K562 (cell line): ENCODE results near the gene TMOD2. TPM values are rescaled to one million over a fixed set of nuclear protein-coding genes. Genes with fewer than 3 reads are reported as not detected.
A peak's percentile ranks its signal among the peaks of the same experiment; 100 is the strongest.

Experiments used
- ARID2 ChIP-seq: fragments of 450-650 bp; IDR thresholded peaks from 2 replicates; pipeline ENCODE4 v1.6.1; 2017; ENCODE audit warnings: antibody characterized with exemption, mild to moderate bottlenecking
- ELF2 ChIP-seq: fragments of 250-450 bp; sonication (Bioruptor Pico); IDR thresholded peaks from 2 replicates; pipeline ENCODE4 v1.5.0; 2021; ENCODE audit warnings: mild to moderate bottlenecking
- ETS2 ChIP-seq: IDR thresholded peaks from 2 replicates; pipeline ENCODE4 v1.6.1; 2016; ENCODE audit warnings: borderline replicate concordance, missing genetic modification characterization, mild to moderate bottlenecking, moderate library complexity, missing compliant biosample characterization; ENCODE audit not compliant: poor library complexity, severe bottlenecking
- GATAD2A ChIP-seq: fragments of 450-650 bp; IDR thresholded peaks from 2 replicates; pipeline ENCODE4 v1.6.1; 2017
- HSF4 ChIP-seq: fragments of 250-450 bp; sonication (Bioruptor Pico); IDR thresholded peaks from 2 replicates; pipeline ENCODE4 v2.1.2; 2022; ENCODE audit warnings: mild to moderate bottlenecking, moderate library complexity, borderline replicate concordance
- L3MBTL2 ChIP-seq: fragments of 450-650 bp; IDR thresholded peaks from 2 replicates; pipeline ENCODE4 v1.6.1; 2016; ENCODE audit warnings: mild to moderate bottlenecking, moderate library complexity
- LCOR ChIP-seq: sonication (generic); formaldehyde crosslinking; IDR thresholded peaks from 2 replicates; pipeline ENCODE4 v1.8.0; 2022; ENCODE audit warnings: mild to moderate bottlenecking, missing genetic modification reagents
- MAZ ChIP-seq, 2 experiments: fragments of 450-650 bp in 1 of 2; sonication (generic) in 1 of 2; formaldehyde crosslinking; IDR thresholded peaks in 1 of 2; conservative IDR thresholded peaks in 1 of 2; 2 replicates each; pipeline versions ENCODE4 v1.4.0 to v1.5.0; 2020; ENCODE audit warnings: mild to moderate bottlenecking in 1 of 2, missing genetic modification reagents in 1 of 2
- MEF2D ChIP-seq: conservative IDR thresholded peaks from 2 replicates; pipeline ENCODE4 v1.6.1; 2016; ENCODE audit warnings: low read depth, missing genetic modification characterization, missing compliant biosample characterization
- NCOA6 ChIP-seq: fragments of 450-650 bp; IDR thresholded peaks from 2 replicates; pipeline ENCODE4 v1.6.1; 2017; ENCODE audit warnings: mild to moderate bottlenecking
- SAP30 ChIP-seq: fragments of 200-600 bp; sonication (generic); IDR thresholded peaks from 2 replicates; pipeline ENCODE4 v1.6.1; 2012; ENCODE audit warnings: borderline replicate concordance, low read depth, mild to moderate bottlenecking, moderate library complexity, low read length, control low read depth, inconsistent platforms; ENCODE audit not compliant: insufficient read depth, poor library complexity, severe bottlenecking
- TEAD1 ChIP-seq, 2 experiments: fragments of 450-650 bp in 1 of 2; sonication (generic) in 1 of 2; formaldehyde crosslinking; IDR thresholded peaks; 2 replicates each; pipeline versions ENCODE4 v1.4.0 to v1.8.0; 2020 to 2022; ENCODE audit warnings: mild to moderate bottlenecking in 2 of 2, missing genetic modification reagents in 1 of 2
- TFAP4 ChIP-seq: sonication (generic); formaldehyde crosslinking; IDR thresholded peaks from 2 replicates; pipeline ENCODE4 v1.8.0; 2022; ENCODE audit warnings: missing genetic modification reagents, mild to moderate bottlenecking, moderate library complexity, borderline replicate concordance
- ZBTB7A ChIP-seq: IDR thresholded peaks from 2 replicates; pipeline ENCODE4 v1.6.1; 2011; ENCODE audit warnings: low read depth, mild to moderate bottlenecking, low read length, moderate library complexity, borderline replicate concordance; ENCODE audit not compliant: control insufficient read depth
- ZNF143 ChIP-seq: sonication (generic); formaldehyde crosslinking; IDR thresholded peaks from 2 replicates; pipeline ENCODE4 v1.9.0; 2022; ENCODE audit warnings: mild to moderate bottlenecking, missing genetic modification reagents
- ZNF324 ChIP-seq: fragments of 250-450 bp; sonication (Bioruptor Pico); IDR thresholded peaks from 2 replicates; pipeline ENCODE4 v1.4.0; 2020; ENCODE audit warnings: mild to moderate bottlenecking
- ZNF511 ChIP-seq: sonication (generic); formaldehyde crosslinking; IDR thresholded peaks from 2 replicates; pipeline ENCODE4 v1.8.0; 2022; ENCODE audit warnings: mild to moderate bottlenecking, missing genetic modification reagents
- polyA plus RNA-seq, 8 experiments: library from polyadenylated mRNA; depleted of rRNA in 4 of 8; stranded (reverse) in 5 of 8; unstranded in 3 of 8; fragments of >200 nt; fragmentation: Nextera tagmentation in 2 of 8; fragmentation: Illumina TruSeq in 1 of 8; extraction: Ambion mirVana in 2 of 8; extraction: Trizol in 1 of 8; gene quantifications; 2 replicates each; pipeline versions ENCODE4 v1.2.1 to v1.2.3, GENCODE V29; 2011 to 2014; ENCODE audit warnings: inconsistent platforms in 1 of 8, missing spikeins in 1 of 8
- total RNA-seq, 7 experiments: library from RNA; depleted of rRNA in 6 of 7; stranded (reverse); fragments of >200 nt in 6 of 7; fragmentation: Illumina TruSeq in 2 of 7; extraction: Trizol in 2 of 7; gene quantifications; 2 replicates each; pipeline versions ENCODE4 v1.2.1 to v1.2.3, GENCODE V29; 2011 to 2021; ENCODE audit warnings: low replicate concordance in 1 of 7
- TF ChIP-seq, protein P1 (sequence below), 2 experiments: fragments of 450-650 bp; conservative IDR thresholded peaks; 2 replicates each; pipeline ENCODE4 v1.6.1; 2017; ENCODE audit warnings: mild to moderate bottlenecking in 2 of 2, moderate library complexity in 2 of 2
- TF ChIP-seq, protein P2 (sequence below), 3 experiments: fragments of 200-800 bp in 1 of 3; fragments of 250-450 bp in 1 of 3; fragments of 450-650 bp in 1 of 3; sonication (Bioruptor Pico) in 1 of 3; sonication (Bioruptor generic) in 1 of 3; formaldehyde crosslinking in 1 of 3; IDR thresholded peaks; 2 replicates each; pipeline versions ENCODE4 v1.6.1 to v1.8.0; 2016 to 2022; ENCODE audit warnings: mild to moderate bottlenecking in 2 of 3, missing genetic modification characterization in 2 of 3, missing compliant biosample characterization in 1 of 3, moderate library complexity in 1 of 3

TMOD2 gene
- total and polyA plus RNA-seq, 9 of the 15 experiments (the other 6 are each of a cell fraction or from before 2014, with no cell fraction given) = 0.49 to 3.8 (median 3.0) TPM

DNA sequence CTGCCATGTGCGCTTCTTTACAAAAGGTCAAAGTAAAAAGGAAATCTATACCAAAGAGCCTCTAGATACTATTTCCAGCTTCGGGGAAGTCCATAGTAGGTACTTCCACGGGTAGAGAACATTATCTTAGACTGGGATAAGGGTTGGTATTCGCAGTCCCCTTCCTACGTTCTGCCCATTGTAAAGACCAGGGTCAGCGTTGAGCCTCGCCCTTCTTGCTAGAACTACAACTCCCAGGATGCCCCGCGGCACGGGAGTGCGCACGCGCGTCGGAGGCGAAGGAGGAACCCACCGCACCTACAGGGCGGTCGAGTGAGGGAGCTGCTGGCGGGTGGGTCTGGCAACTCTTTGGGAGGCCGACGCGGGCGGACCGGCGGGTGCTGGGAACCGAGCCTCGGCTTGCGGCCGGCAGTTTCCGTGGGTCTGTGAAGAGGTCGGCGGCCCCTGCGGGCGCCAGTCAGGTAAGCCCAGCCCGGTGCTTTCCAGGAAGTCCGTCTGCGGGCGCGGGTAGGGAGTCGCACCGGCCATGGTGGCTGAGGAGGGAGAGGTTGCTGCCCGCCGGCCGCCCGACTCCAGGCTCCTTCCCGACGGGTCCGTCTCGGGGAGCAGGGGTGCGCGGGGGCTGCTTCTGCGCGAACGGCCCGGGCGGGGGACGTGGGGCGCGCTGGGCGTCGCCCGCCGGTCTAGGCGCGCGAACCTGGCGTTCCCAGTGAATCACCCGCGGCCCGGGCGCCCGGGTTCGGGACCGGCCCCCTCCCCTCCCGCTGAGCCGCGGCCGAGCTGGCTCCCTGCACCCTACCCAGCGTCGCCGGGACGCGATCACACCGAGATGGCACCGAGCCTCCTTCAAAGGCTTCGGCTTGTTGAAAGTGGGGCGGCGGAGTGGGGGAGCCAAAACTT lies 78.2 kb downstream of the TMOD2 start, which contains the start of gene TMOD3 (continued):
- TF ChIP-seq MAZ (CRISPR knock-in tag; conservative IDR thresholded peaks at IDR 0.05 in 1 of 2, IDR thresholded peaks at IDR 0.05 in 1 of 2) (peak; percentile 18 to 81; a peak in 3 of 4 replicates), ZNF143 (CRISPR knock-in tag) (peak; percentile 95), ARID2 (no peak), ZNF324 (CRISPR knock-in tag) (no peak; the same call in 1 of the 2 replicates), ELF2 (0 out of 2 replicates have a peak, but pooled peaks have one; percentile 51), LCOR (CRISPR knock-in tag) (peak; percentile 46; the same call in 1 of the 2 replicates), GATAD2A (no peak), HSF4 (CRISPR knock-in tag) (peak; percentile 56; the same call in 1 of the 2 replicates), SAP30 (peak; percentile 47), TFAP4 (CRISPR knock-in tag) (peak; percentile 38; the same call in 1 of the 2 replicates), ZNF511 (0 out of 2 replicates have a peak, but pooled peaks have one; percentile 16), MEF2D (tag) (no peak), ZBTB7A (peak; percentile 78), L3MBTL2 (peak; percentile 16; the same call in 1 of the 2 replicates), TEAD1 (CRISPR knock-in tag; IDR thresholded peaks at IDR 0.05) (0 out of 4 replicates have a peak, but pooled peaks of 1 of the 2 experiments have one; percentile 18), ETS2 (tag) (no peak), NCOA6 (no peak)
- TF ChIP-seq, protein P1, sequence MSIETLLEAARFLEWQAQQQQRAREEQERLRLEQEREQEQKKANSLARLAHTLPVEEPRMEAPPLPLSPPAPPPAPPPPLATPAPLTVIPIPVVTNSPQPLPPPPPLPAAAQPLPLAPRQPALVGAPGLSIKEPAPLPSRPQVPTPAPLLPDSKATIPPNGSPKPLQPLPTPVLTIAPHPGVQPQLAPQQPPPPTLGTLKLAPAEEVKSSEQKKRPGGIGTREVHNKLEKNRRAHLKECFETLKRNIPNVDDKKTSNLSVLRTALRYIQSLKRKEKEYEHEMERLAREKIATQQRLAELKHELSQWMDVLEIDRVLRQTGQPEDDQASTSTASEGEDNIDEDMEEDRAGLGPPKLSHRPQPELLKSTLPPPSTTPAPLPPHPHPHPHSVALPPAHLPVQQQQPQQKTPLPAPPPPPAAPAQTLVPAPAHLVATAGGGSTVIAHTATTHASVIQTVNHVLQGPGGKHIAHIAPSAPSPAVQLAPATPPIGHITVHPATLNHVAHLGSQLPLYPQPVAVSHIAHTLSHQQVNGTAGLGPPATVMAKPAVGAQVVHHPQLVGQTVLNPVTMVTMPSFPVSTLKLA (conservative IDR thresholded peaks at IDR 0.05) = peak; percentile 60 to 67; a peak in 3 of 4 replicates
- TF ChIP-seq, protein P2, sequence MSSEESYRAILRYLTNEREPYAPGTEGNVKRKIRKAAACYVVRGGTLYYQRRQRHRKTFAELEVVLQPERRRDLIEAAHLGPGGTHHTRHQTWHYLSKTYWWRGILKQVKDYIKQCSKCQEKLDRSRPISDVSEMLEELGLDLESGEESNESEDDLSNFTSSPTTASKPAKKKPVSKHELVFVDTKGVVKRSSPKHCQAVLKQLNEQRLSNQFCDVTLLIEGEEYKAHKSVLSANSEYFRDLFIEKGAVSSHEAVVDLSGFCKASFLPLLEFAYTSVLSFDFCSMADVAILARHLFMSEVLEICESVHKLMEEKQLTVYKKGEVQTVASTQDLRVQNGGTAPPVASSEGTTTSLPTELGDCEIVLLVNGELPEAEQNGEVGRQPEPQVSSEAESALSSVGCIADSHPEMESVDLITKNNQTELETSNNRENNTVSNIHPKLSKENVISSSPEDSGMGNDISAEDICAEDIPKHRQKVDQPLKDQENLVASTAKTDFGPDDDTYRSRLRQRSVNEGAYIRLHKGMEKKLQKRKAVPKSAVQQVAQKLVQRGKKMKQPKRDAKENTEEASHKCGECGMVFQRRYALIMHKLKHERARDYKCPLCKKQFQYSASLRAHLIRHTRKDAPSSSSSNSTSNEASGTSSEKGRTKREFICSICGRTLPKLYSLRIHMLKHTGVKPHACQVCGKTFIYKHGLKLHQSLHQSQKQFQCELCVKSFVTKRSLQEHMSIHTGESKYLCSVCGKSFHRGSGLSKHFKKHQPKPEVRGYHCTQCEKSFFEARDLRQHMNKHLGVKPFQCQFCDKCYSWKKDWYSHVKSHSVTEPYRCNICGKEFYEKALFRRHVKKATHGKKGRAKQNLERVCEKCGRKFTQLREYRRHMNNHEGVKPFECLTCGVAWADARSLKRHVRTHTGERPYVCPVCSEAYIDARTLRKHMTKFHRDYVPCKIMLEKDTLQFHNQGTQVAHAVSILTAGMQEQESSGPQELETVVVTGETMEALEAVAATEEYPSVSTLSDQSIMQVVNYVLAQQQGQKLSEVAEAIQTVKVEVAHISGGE (CRISPR knock-in tag; IDR thresholded peaks at IDR 0.05) = peak in 1 of 3 experiments; percentile 80; a peak in 2 of 6 replicates
